ENCODE results near the gene LTBP1.

DNA sequence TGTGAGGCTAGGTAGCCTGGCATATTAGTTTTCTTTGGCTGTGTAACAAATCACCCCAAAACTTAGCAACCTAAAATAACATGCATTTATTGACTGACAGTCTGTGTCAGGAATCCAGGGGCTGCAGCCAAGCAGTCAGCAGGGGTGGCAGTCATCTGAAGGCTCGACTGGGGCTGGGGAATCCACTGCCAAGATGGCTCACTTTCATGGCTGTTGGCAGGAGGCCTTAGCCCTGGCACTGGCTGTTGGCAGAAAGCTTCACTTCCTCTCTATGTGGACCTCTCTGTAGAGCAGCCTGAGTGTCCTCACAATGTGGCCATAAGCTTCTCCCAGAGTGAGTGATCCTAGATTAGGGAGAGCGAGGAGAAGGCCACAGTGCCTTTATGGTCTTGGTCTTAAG is 78.0 kb downstream of the LTBP1 start:
- TF ChIP-seq RAD21 (IDR thresholded peaks at IDR 0.05; ENCODE audit: insufficient read depth, low read depth, low read length) (no peak), EP300 (IDR thresholded peaks at IDR 0.05; ENCODE audit: borderline replicate concordance in 1 of 2, control insufficient read depth in 1 of 2, low read depth in 2 of 2, low read length in 2 of 2) (no peak), ZNF274 (IDR thresholded peaks at IDR 0.05; ENCODE audit: insufficient read depth, insufficient read length) (no peak), SP1 (IDR thresholded peaks at IDR 0.05; ENCODE audit: low read depth, low read length) (no peak), POLR2A (IDR thresholded peaks at IDR 0.05; ENCODE audit: low read depth, low read length) (no peak), TAF1 (IDR thresholded peaks at IDR 0.05; ENCODE audit: borderline replicate concordance, low read depth, low read length) (no peak), NR2C2 (IDR thresholded peaks at IDR 0.05; ENCODE audit: borderline replicate concordance, control insufficient read depth, insufficient read length, low read depth) (no peak), ZSCAN29 (IDR thresholded peaks at IDR 0.05) (no peak), GABPA (IDR thresholded peaks at IDR 0.05; ENCODE audit: low read depth) (no peak)
- TF ChIP-seq, protein P1, sequence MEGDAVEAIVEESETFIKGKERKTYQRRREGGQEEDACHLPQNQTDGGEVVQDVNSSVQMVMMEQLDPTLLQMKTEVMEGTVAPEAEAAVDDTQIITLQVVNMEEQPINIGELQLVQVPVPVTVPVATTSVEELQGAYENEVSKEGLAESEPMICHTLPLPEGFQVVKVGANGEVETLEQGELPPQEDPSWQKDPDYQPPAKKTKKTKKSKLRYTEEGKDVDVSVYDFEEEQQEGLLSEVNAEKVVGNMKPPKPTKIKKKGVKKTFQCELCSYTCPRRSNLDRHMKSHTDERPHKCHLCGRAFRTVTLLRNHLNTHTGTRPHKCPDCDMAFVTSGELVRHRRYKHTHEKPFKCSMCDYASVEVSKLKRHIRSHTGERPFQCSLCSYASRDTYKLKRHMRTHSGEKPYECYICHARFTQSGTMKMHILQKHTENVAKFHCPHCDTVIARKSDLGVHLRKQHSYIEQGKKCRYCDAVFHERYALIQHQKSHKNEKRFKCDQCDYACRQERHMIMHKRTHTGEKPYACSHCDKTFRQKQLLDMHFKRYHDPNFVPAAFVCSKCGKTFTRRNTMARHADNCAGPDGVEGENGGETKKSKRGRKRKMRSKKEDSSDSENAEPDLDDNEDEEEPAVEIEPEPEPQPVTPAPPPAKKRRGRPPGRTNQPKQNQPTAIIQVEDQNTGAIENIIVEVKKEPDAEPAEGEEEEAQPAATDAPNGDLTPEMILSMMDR (IDR thresholded peaks at IDR 0.05 in 2 of 3, conservative IDR thresholded peaks at IDR 0.05 in 1 of 3; ENCODE audit: control insufficient read depth in 2 of 3, extremely low read depth in 1 of 3, insufficient read depth in 1 of 3, low read depth in 3 of 3, low read length in 3 of 3) = no peak

All from GM12878 (cell line).